Neural progenitor cell (in vitro differentiated cells): ENCODE results near the gene DHX9. TPM values are rescaled to one million over a fixed set of nuclear protein-coding genes. Genes with fewer than 3 reads are reported as not detected.

Experiments used
- DNase-seq: peaks from one replicate; pipeline ENCODE4 v3.0.0-alpha.2; 2016; ENCODE audit warnings: low spot score
- H2AFZ ChIP-seq: fragments of 200-600 bp; sonication (generic); replicated peaks from 2 replicates; pipeline ENCODE4 v1.6.1; 2016; ENCODE audit warnings: antibody characterized with exemption
- H3F3A ChIP-seq: fragments of 200-600 bp; sonication (generic); 2 replicates; pipeline ENCODE4 v1.6.1; 2016; ENCODE audit warnings: antibody characterized with exemption, low read depth
- H3K27ac ChIP-seq: fragments of 200-600 bp; sonication (generic); 2 replicates; pipeline ENCODE4 v1.5.1; 2016; ENCODE audit warnings: mild to moderate bottlenecking
- H3K27me3 ChIP-seq: fragments of 200-600 bp; sonication (generic); 2 replicates; pipeline ENCODE4 v1.6.1; 2016; ENCODE audit warnings: mild to moderate bottlenecking, moderate library complexity
- H3K36me3 ChIP-seq: fragments of 200-600 bp; sonication (generic); 2 replicates; pipeline ENCODE4 v1.5.1; 2016
- H3K4me1 ChIP-seq: fragments of 200-600 bp; sonication (generic); 2 replicates; pipeline ENCODE4 v1.6.1; 2016; ENCODE audit warnings: mixed run types
- H3K4me2 ChIP-seq: fragments of 200-600 bp; sonication (generic); 2 replicates; pipeline ENCODE4 v1.6.1; 2016
- H3K4me3 ChIP-seq: fragments of 200-600 bp; sonication (generic); 2 replicates; pipeline ENCODE4 v1.5.1; 2016
- H3K79me2 ChIP-seq: fragments of 200-600 bp; sonication (generic); 2 replicates; pipeline ENCODE4 v1.6.1; 2016; ENCODE audit warnings: low read depth
- H3K9ac ChIP-seq: fragments of 200-600 bp; sonication (generic); 2 replicates; pipeline ENCODE4 v1.6.1; 2016
- H3K9me3 ChIP-seq: fragments of 200-600 bp; sonication (generic); 2 replicates; pipeline ENCODE4 v1.5.1; 2016; ENCODE audit warnings: low read depth
- H4K20me1 ChIP-seq: fragments of 200-600 bp; sonication (generic); 2 replicates; pipeline ENCODE4 v1.6.1; 2016; ENCODE audit warnings: low read depth
- H3K27ac Mint-ChIP-seq: 3 replicates; pipeline ENCODE4 v1.8.0; 2021; ENCODE audit warnings: mixed read lengths
- H3K27me3 Mint-ChIP-seq: 2 replicates; pipeline ENCODE4 v1.8.0; 2022; ENCODE audit warnings: low read depth, mild to moderate bottlenecking, inconsistent platforms, moderate library complexity, mixed read lengths; ENCODE audit not compliant: insufficient read depth
- H3K36me3 Mint-ChIP-seq: 3 replicates; pipeline ENCODE4 v1.8.0; 2021; ENCODE audit warnings: mixed read lengths
- H3K4me1 Mint-ChIP-seq: 3 replicates; pipeline ENCODE4 v1.8.0; 2021; ENCODE audit warnings: mixed read lengths
- H3K4me3 Mint-ChIP-seq: 3 replicates; pipeline ENCODE4 v1.8.0; 2021; ENCODE audit warnings: mild to moderate bottlenecking, moderate library complexity, mixed read lengths
- H3K9me3 Mint-ChIP-seq: 3 replicates; pipeline ENCODE4 v1.8.0; 2020; ENCODE audit warnings: mixed read lengths
- EZH2 ChIP-seq: fragments of 200-600 bp; sonication (generic); IDR thresholded peaks from 2 replicates; pipeline ENCODE4 v1.6.1; 2017; ENCODE audit warnings: antibody characterized with exemption, mild to moderate bottlenecking, moderate library complexity
- EZH2phosphoT487 ChIP-seq: fragments of 200-600 bp; sonication (generic); IDR thresholded peaks from 2 replicates; pipeline ENCODE4 v1.6.1; 2017; ENCODE audit warnings: antibody characterized with exemption
- total RNA-seq: library from RNA; depleted of rRNA; stranded (reverse); fragments of >200 nt; gene quantifications from 2 replicates; pipeline ENCODE4 v1.2.3, GENCODE V29; 2015; ENCODE audit warnings: low replicate concordance
- TF ChIP-seq, protein P1 (sequence below): fragments of 200-600 bp; sonication (generic); IDR thresholded peaks from 2 replicates; pipeline ENCODE4 v1.5.1; 2017; ENCODE audit warnings: antibody characterized with exemption, mild to moderate bottlenecking

The DHX9 gene
- 257 and 400 TPM in 2 replicates for total RNA-seq

DNA sequence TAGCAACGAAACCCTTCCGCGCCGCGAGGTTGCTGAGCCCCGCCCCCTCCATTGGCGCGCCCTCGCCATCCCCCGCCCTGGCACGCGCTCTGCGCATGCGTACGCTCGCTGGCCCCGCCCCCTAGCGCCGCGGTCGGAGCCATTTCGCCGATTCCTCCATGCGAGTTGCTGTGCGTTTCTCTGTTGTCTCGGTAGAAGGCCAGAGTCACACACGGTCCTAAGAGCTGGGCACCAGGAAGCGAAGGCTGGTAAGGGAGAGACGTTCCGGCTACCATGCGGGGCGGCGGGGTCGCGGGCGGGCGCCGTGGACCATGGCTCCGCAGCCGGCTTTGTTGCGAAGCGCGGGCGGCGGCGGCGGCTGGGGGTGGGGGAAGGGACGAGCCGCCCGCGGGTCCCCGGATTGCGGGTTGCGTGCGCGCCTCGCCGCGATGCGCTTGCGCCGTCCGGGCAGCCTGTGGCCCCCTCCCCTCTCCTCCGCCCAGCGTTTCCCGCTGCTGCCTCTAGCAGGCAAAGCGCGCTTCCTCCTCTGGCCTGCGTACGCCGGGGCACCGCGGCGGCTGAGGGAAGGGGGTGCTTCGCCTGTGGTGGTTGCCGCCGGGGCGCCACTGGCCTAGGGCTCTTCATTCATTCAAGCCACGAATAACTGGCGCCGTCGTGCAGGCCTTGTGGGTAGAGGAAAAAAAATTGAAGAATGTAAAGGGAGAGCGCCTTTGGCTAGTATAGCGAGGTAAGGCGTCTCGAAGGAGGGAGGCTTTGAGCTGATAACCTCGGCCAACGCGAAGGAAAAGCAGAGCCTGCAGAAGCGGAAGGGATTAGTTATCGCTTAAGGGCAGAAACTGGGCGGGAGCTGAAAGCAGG lies at the start of gene DHX9:
Gene DHX9 (plus strand): TSS at position 139 of the 858 bp plus-strand sequence. CDS start 3,220 bp downstream, outside the sequence.
- peaks cover 49% of the 10 kb centered on the region for H4K20me1 ChIP-seq
- peak within 1 kb of the TSS; percentile 81 for H3K27ac Mint-ChIP-seq
- H3K79me2 ChIP-seq = peaks cover 53% of the 10 kb centered on the region
- TF ChIP-seq, protein P1, sequence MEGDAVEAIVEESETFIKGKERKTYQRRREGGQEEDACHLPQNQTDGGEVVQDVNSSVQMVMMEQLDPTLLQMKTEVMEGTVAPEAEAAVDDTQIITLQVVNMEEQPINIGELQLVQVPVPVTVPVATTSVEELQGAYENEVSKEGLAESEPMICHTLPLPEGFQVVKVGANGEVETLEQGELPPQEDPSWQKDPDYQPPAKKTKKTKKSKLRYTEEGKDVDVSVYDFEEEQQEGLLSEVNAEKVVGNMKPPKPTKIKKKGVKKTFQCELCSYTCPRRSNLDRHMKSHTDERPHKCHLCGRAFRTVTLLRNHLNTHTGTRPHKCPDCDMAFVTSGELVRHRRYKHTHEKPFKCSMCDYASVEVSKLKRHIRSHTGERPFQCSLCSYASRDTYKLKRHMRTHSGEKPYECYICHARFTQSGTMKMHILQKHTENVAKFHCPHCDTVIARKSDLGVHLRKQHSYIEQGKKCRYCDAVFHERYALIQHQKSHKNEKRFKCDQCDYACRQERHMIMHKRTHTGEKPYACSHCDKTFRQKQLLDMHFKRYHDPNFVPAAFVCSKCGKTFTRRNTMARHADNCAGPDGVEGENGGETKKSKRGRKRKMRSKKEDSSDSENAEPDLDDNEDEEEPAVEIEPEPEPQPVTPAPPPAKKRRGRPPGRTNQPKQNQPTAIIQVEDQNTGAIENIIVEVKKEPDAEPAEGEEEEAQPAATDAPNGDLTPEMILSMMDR = peak; percentile 35
- TF ChIP-seq EZH2 = no peak
- H3K4me1 ChIP-seq = peaks cover 24% of the 10 kb centered on the region
- H3K27me3 ChIP-seq = no peaks in the 10 kb centered on the region
- H3K9me3 ChIP-seq = no peaks in the 10 kb centered on the region
- peak within 1 kb of the TSS; percentile 98 for H3K27ac ChIP-seq
- DNase-seq = peak; percentile 97
- H2AFZ ChIP-seq = peak within 1 kb of the TSS; percentile 77
- H3K4me3 Mint-ChIP-seq = peak within 1 kb of the TSS; percentile 95
- peak within 1 kb of the TSS; percentile 75 for H3K4me3 ChIP-seq
- peaks cover 38% of the 10 kb centered on the region for H3K4me1 Mint-ChIP-seq
- peak within 1 kb of the TSS; percentile 94 for H3K4me2 ChIP-seq
- H3K36me3 ChIP-seq = peaks cover 15% of the 10 kb centered on the region
- no peaks in the 10 kb centered on the region for H3K9me3 Mint-ChIP-seq
- H3K9ac ChIP-seq = peak within 1 kb of the TSS; percentile 97
- H3F3A ChIP-seq = peaks cover 14% of the 10 kb centered on the region
- peaks cover 8% of the 10 kb centered on the region for H3K27me3 Mint-ChIP-seq
- peaks cover 33% of the 10 kb centered on the region for H3K36me3 Mint-ChIP-seq

DNA sequence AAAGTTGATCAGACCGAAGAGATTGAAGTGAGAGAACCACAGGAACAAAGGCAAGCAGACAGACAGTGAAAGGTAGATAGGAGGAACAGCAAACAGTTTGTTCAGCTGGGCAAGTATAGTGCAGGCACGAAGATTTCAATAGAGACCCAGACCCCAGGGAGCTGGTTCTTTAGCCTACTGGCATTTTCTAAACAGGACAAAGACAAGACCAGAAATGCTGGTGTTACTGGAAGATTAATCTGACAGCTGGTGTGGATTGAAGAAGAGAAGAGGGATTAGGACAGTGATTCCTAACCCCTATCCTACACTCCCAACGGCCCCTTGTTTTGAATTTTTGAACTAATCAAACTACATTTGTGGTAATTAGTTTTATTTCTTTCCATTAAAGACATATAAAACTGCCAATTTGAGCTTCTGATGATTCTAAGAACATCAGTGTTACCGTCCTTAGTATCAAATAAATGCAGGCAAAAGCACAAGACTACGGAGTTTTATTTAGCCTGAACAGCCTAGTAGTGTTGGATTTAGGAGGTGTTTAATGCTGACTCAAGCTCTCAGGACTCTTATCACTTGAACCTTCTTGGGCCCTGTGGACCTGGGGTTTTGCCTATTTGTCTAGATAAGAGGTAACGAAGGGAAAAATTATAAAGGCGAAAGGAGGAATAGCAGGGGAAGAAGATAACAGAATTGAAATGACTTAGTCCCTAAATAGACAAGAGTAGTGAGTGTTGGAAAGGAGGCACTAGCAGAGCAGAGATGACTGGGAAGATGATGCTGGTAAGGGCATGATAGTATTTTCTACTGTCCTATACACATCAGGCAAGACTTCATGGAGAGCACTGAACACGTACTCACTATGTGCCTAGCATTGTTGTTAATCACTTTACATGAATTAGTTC lies 47.6 kb upstream of the DHX9 start:
- DNase-seq = peak; percentile 20
- Histone ChIP-seq H3K27me3 (peaks cover 44% of the 10 kb centered on the region), H3K9me3 (no peaks in the 10 kb centered on the region), H3K79me2 (no peaks in the 10 kb centered on the region), H2AFZ (no peak overlapping the region), H3K36me3 (no peaks in the 10 kb centered on the region), H3F3A (peaks cover 5% of the 10 kb centered on the region), H3K4me1 (peaks cover 7% of the 10 kb centered on the region), H3K9ac (no peak overlapping the region), H3K4me2 (no peak overlapping the region), H3K27ac (no peak overlapping the region), H3K4me3 (no peak overlapping the region), H4K20me1 (no peaks in the 10 kb centered on the region)
- H3K27me3 Mint-ChIP-seq = peaks cover 25% of the 10 kb centered on the region
- TF ChIP-seq EZH2phosphoT487 (no peak), EZH2 (no peak)
- TF ChIP-seq, protein P1 = no peak
- H3K36me3 Mint-ChIP-seq = no peaks in the 10 kb centered on the region
- H3K9me3 Mint-ChIP-seq = no peaks in the 10 kb centered on the region
- no peak overlapping the region for H3K4me3 Mint-ChIP-seq
- no peak overlapping the region for H3K27ac Mint-ChIP-seq
- peaks cover 13% of the 10 kb centered on the region for H3K4me1 Mint-ChIP-seq

GRCh38 chr1:182794091-182794490 lies 45.1 kb upstream of the DHX9 start:
- Histone ChIP-seq H3K4me3 (no peak overlapping the region), H3K9me3 (no peaks in the 10 kb centered on the region), H3F3A (peaks cover 5% of the 10 kb centered on the region), H2AFZ (no peak overlapping the region), H3K36me3 (no peaks in the 10 kb centered on the region), H3K27ac (no peak overlapping the region), H4K20me1 (no peaks in the 10 kb centered on the region), H3K4me2 (no peak overlapping the region), H3K9ac (no peak overlapping the region), H3K4me1 (peaks cover 7% of the 10 kb centered on the region), H3K79me2 (no peaks in the 10 kb centered on the region), H3K27me3 (peaks cover 21% of the 10 kb centered on the region)
- Mint-ChIP-seq H3K27me3 (peaks cover 16% of the 10 kb centered on the region), H3K36me3 (no peaks in the 10 kb centered on the region), H3K27ac (no peak overlapping the region), H3K4me3 (no peak overlapping the region), H3K9me3 (no peaks in the 10 kb centered on the region), H3K4me1 (peaks cover 2% of the 10 kb centered on the region)
- TF ChIP-seq, protein P1 = no peak
- TF ChIP-seq EZH2phosphoT487 (no peak), EZH2 (no peak)
- DNase-seq = no peak
